HG03280 (cell line): Measurements from ENCODE around the gene ODAD2.

Experiments used
- ATAC-seq: cut with Tn5 transposase; IDR thresholded peaks from one replicate; pipeline ENCODE4 v1.9.1; 2021; ENCODE audit warnings: mild to moderate bottlenecking, moderate library complexity; ENCODE audit not compliant: unreplicated experiment

The ODAD2 gene

GRCh38 chr10:27771231-27771630 lies 227.6 kb downstream of the ODAD2 start:
- no peak for ATAC-seq

GRCh38 chr10:27770181-27770580 lies 228.7 kb downstream of the ODAD2 start:
- ATAC-seq: no peak
